AG04449 (cell line): Measurements from ENCODE around the gene FOXN3.

ENCODE experiments used
- CTCF ChIA-PET: fragments of 350-600 bp; formaldehyde crosslinking; extraction: SDS; loops from one replicate; lab custom pipeline; 2021; ENCODE audit warnings: antibody characterized with exemption; lab: Yijun Ruan, JAX
- POLR2A ChIA-PET: fragments of 400-600, 350-600 bp; formaldehyde crosslinking; extraction: SDS; loops from one replicate; lab custom pipeline; 2020; ENCODE audit warnings: antibody characterized with exemption, inconsistent platforms; lab: Yijun Ruan, JAX
- DNase-seq: peaks from one replicate; pipeline ENCODE4 v3.0.0-alpha.2; 2010; ENCODE audit warnings: low read depth, low spot score
- H3K4me3 ChIP-seq: 2 replicates; pipeline ENCODE4 v1.5.1; 2011; ENCODE audit warnings: low read depth, mild to moderate bottlenecking, control low read depth, low read length
- TF ChIP-seq, protein P1 (sequence below): IDR thresholded peaks from one replicate; pipeline ENCODE4 v1.5.1; 2011; ENCODE audit warnings: mild to moderate bottlenecking, moderate library complexity, low read length, control low read depth, inconsistent platforms; ENCODE audit not compliant: insufficient read depth; ENCODE audit errors: missing control alignments

FOXN3 gene

DNA sequence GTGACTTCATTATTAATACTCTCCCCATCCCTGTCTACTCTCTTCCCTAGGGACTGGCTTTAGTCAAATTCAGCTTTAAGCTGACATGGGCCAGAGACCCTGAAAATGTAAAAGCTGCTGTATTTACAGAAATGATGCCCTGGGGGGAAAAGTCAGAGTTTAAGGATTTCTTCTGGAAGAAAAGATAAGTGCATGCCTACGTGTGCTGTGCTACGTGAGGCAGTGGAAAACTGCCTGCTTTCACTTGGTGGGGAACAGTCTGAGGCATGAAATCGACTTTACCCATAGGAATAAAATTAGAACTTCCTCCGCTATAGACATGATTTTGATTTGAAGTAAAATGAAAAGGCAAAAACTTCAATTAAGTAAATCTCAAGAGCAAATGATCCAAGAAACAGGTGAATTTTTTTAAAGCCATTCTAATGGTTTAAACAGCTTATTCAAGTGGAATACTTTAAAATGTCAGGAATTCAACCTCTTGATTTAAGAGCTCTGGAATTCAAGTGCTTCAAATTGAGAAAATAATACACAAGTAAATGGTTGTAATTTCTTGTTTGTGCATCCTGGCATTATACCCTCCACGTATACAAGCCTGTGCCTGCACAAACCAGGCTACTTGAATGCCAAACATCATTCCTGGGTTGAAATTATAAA lies 168.5 kb downstream of the FOXN3 start:
- no peak overlapping the region for H3K4me3 ChIP-seq
- DNase-seq, result no peak
- TF ChIP-seq, protein P1, sequence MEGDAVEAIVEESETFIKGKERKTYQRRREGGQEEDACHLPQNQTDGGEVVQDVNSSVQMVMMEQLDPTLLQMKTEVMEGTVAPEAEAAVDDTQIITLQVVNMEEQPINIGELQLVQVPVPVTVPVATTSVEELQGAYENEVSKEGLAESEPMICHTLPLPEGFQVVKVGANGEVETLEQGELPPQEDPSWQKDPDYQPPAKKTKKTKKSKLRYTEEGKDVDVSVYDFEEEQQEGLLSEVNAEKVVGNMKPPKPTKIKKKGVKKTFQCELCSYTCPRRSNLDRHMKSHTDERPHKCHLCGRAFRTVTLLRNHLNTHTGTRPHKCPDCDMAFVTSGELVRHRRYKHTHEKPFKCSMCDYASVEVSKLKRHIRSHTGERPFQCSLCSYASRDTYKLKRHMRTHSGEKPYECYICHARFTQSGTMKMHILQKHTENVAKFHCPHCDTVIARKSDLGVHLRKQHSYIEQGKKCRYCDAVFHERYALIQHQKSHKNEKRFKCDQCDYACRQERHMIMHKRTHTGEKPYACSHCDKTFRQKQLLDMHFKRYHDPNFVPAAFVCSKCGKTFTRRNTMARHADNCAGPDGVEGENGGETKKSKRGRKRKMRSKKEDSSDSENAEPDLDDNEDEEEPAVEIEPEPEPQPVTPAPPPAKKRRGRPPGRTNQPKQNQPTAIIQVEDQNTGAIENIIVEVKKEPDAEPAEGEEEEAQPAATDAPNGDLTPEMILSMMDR, result no peak
- ChIA-PET CTCF (interaction anchor here (1.2 kb wide), 2 partner anchors 10 to 120 kb away, joined by 3 to 4 read pairs; no protein-coding TSS in a partner anchor), POLR2A (no interaction called here)

DNA sequence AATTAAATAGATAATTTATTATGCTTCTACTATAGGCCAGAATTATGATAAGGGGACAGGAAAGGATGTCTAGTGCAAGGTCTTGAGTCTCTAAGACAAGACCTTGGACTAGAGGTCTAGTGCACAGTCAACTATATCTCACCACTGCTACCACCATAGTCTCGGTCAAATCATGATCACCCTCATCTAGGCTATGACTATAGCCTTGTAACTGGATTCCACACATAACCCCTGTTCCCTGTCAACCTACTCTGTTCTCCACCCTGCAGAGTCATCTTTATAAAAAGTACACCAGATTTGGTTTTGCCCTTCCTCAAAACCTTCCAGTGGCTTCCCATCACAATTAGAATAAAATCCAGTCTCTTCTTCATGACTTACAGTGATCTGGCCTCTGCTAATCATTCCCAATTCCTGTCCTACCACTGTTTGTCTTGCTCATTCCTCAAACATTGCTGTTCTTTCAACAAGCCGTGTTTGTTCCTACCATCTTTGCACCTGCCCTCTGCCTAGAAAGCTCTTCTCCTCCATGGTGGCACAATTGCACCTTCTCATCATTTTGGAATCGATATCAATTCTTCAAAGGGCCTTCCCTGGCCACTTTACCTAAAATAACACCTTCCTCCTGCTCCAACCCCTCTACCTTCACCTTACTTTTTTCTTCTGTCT lies 169.4 kb downstream of the FOXN3 start:
- TF ChIP-seq, protein P1, result no peak
- H3K4me3 ChIP-seq, result no peak overlapping the region
- DNase-seq, result no peak
- CTCF ChIA-PET, result interaction anchor here (1.2 kb wide), 1 partner anchor 121 kb away, joined by 3 read pairs; no protein-coding TSS in a partner anchor
- POLR2A ChIA-PET, result no interaction called here

DNA sequence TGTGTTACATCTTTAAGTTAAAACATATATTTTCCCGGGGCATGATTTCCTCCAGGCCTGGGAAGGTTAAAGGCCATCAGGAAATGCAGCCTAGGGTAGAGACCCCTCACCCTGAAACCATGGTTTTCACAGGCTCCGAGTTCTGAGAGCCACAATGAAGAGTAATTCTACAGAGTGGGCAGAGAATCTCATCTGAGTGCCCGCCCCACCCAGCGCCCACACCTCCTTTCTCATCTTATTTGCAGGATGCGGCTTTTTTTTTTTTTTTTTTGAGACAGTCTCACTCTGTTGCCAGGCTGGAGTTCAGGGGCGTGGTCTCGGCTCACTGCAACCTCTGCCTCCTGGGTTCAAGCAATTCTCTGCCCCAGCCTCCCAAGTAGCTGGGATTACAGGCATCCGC lies 170.7 kb downstream of the FOXN3 start:
- H3K4me3 ChIP-seq, result no peak overlapping the region
- no peak for DNase-seq
- ChIA-PET CTCF (no interaction called here), POLR2A (no interaction called here)
- TF ChIP-seq, protein P1, result no peak

DNA sequence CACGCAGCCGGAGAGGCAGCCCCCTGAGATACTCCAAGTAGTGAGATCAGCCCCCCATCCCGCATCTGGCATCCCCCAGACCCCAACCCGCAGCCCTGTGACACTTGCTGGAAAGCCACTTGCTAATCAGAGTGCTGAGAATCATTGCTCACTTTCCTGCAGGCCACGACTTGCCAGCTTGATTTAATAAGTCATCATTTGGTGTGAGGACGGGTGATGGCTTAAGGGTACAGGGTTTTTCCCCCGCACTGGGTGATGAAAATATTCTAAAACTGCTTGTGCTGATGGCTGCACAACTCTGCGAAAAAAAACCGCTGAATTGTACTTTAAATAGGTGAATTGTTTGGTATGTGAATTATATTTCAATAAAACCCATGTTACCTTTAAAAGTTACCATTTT lies 171.2 kb downstream of the FOXN3 start:
- ChIA-PET POLR2A (no interaction called here), CTCF (no interaction called here)
- TF ChIP-seq, protein P1, result no peak
- DNase-seq, result no peak
- no peak overlapping the region for H3K4me3 ChIP-seq

DNA sequence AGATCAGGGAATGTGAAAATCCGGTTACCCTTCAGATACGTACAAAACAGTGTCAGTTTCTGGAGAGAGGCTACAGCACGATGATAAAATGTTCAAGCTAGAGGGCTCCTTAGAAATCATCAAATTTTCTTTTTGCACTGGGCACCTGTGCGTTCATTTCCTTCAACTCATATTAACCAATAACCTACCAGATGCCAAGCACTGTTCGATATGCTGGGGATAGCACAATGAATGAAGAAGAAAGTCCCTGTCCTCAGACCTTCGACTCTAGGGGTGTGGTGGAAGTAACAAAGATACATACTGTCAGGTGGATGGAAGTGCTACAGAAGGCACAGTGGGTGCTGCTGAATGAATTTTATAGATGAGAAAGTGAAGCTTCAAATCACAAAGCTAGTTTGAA lies 172.3 kb downstream of the FOXN3 start:
- ChIA-PET CTCF (no interaction called here), POLR2A (no interaction called here)
- TF ChIP-seq, protein P1, result no peak

DNA sequence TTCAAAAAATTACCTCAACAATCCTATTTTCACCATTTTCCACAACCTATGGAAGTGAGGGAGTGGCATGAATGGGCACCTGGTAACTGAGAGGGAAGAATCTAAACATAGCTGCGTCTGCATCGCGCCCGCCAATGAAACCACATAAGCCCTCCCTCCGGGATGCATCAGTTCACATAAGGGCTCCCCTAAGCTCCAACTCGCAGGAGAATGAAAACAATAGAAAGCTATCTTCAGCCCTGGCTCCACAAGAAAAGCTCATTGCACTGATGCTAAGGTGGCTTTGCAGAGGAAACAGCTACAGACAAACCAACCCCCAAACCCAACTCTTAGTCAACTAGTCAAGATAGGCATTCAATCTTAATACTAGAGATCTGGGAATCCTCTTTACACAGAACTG lies 173.3 kb downstream of the FOXN3 start:
- DNase-seq, result no peak
- ChIA-PET CTCF (interaction anchor here (1.0 kb wide), 1 partner anchor 8 kb away, joined by 3 read pairs; no protein-coding TSS in a partner anchor), POLR2A (no interaction called here)
- H3K4me3 ChIP-seq, result no peak overlapping the region
- TF ChIP-seq, protein P1, result no peak

More for the DNA sequence above, 172.3 kb downstream of the FOXN3 start:
- no peak overlapping the region for H3K4me3 ChIP-seq
- no peak for DNase-seq
